Measurements from ENCODE around the gene KMO. TPM values are rescaled to one million over a fixed set of nuclear protein-coding genes. Genes with fewer than 3 reads are reported as not detected.

KMO gene
- total and polyA plus RNA-seq, 2 of the 13 experiments (the other 11 are each of a cell fraction or from before 2014, with no cell fraction given): 0.01 TPM; not detected in 1

DNA sequence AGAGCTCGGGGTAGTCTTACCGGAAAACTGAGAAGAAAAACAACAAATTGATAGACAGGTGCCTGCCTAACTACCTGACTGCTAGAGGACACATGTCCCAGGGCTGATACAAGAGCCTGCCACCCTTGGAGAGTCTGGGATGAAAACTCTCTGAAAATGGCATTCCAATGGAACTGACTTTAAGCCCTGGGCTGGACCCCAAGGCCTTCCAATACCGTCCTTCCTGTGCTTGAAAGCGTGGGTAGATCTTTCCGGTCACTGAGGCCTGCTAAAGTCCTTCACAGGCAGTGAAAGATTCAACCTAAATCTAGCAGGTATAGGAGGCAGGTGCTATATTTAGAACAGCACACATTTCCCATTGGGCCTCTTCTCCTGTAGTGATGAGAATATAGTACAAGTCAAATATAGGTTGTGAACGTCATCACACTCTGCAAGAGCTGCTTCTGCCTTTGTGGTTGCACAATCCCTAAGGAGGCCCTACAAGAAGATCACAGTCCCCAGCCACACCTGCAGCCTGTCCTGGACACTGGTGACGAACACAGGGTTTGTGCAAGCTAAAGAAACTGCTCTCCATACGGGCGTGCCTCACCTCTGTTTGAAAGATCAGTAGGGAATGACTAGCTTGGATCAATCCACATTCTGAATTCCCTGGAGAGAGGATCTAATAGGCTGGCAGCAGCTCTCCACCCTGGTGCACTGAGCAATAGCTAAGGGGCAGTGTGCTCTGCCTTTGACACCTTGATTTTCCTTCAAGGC lies 108.9 kb downstream of the KMO start (continued):
- TF ChIP-seq, protein P1, sequence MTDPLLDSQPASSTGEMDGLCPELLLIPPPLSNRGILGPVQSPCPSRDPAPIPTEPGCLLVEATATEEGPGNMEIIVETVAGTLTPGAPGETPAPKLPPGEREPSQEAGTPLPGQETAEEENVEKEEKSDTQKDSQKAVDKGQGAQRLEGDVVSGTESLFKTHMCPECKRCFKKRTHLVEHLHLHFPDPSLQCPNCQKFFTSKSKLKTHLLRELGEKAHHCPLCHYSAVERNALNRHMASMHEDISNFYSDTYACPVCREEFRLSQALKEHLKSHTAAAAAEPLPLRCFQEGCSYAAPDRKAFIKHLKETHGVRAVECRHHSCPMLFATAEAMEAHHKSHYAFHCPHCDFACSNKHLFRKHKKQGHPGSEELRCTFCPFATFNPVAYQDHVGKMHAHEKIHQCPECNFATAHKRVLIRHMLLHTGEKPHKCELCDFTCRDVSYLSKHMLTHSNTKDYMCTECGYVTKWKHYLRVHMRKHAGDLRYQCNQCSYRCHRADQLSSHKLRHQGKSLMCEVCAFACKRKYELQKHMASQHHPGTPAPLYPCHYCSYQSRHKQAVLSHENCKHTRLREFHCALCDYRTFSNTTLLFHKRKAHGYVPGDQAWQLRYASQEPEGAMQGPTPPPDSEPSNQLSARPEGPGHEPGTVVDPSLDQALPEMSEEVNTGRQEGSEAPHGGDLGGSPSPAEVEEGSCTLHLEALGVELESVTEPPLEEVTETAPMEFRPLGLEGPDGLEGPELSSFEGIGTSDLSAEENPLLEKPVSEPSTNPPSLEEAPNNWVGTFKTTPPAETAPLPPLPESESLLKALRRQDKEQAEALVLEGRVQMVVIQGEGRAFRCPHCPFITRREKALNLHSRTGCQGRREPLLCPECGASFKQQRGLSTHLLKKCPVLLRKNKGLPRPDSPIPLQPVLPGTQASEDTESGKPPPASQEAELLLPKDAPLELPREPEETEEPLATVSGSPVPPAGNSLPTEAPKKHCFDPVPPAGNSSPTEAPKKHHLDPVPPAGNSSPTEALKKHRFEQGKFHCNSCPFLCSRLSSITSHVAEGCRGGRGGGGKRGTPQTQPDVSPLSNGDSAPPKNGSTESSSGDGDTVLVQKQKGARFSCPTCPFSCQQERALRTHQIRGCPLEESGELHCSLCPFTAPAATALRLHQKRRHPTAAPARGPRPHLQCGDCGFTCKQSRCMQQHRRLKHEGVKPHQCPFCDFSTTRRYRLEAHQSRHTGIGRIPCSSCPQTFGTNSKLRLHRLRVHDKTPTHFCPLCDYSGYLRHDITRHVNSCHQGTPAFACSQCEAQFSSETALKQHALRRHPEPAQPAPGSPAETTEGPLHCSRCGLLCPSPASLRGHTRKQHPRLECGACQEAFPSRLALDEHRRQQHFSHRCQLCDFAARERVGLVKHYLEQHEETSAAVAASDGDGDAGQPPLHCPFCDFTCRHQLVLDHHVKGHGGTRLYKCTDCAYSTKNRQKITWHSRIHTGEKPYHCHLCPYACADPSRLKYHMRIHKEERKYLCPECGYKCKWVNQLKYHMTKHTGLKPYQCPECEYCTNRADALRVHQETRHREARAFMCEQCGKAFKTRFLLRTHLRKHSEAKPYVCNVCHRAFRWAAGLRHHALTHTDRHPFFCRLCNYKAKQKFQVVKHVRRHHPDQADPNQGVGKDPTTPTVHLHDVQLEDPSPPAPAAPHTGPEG (CRISPR knock-in tag; IDR thresholded peaks at IDR 0.05): no peak
- TF ChIP-seq ZNF816 (CRISPR knock-in tag; IDR thresholded peaks at IDR 0.05; ENCODE audit: borderline replicate concordance) (0 out of 2 replicates have a peak, but pooled peaks have one; percentile 33), NFKBIZ (CRISPR knock-in tag; IDR thresholded peaks at IDR 0.05) (0 out of 2 replicates have a peak, but pooled peaks have one; percentile 48), ZNF264 (CRISPR knock-in tag; IDR thresholded peaks at IDR 0.05) (0 out of 2 replicates have a peak, but pooled peaks have one; percentile 19), CHD4 (IDR thresholded peaks at IDR 0.05; ENCODE audit: borderline replicate concordance, low read length) (no peak), ZFY (CRISPR knock-in tag; IDR thresholded peaks at IDR 0.05) (peak; percentile 48; the same call in 1 of the 2 replicates), RARA (CRISPR knock-in tag; IDR thresholded peaks at IDR 0.05) (no peak), RARG (CRISPR knock-in tag; IDR thresholded peaks at IDR 0.05; ENCODE audit: low read depth) (no peak), HOXA9 (CRISPR knock-in tag; IDR thresholded peaks at IDR 0.05; ENCODE audit: borderline replicate concordance) (no peak), IRX3 (CRISPR knock-in tag; IDR thresholded peaks at IDR 0.05; ENCODE audit: borderline replicate concordance, low read depth) (no peak), ZNF350 (CRISPR knock-in tag; IDR thresholded peaks at IDR 0.05; ENCODE audit: borderline replicate concordance, low read depth) (peak; percentile 60; the same call in 1 of the 2 replicates), ETV5 (CRISPR knock-in tag; IDR thresholded peaks at IDR 0.05; ENCODE audit: borderline replicate concordance) (0 out of 2 replicates have a peak, but pooled peaks have one; percentile 6), ARNTL (CRISPR knock-in tag; IDR thresholded peaks at IDR 0.05) (0 out of 2 replicates have a peak, but pooled peaks have one; percentile 25), ZFP36L1 (CRISPR knock-in tag; IDR thresholded peaks at IDR 0.05) (no peak), MZF1 (CRISPR knock-in tag; IDR thresholded peaks at IDR 0.05; ENCODE audit: borderline replicate concordance) (no peak), ZNF891 (CRISPR knock-in tag; IDR thresholded peaks at IDR 0.05) (no peak), POLR2A (IDR thresholded peaks at IDR 0.05; ENCODE audit: insufficient read depth in 1 of 2, low read depth in 2 of 2, low read length in 2 of 2) (peak in 1 of 2 experiments; percentile 51; a peak in 1 of 4 replicates), PLRG1 (conservative IDR thresholded peaks at IDR 0.05) (no peak)
- TF ChIP-seq, protein P2, sequence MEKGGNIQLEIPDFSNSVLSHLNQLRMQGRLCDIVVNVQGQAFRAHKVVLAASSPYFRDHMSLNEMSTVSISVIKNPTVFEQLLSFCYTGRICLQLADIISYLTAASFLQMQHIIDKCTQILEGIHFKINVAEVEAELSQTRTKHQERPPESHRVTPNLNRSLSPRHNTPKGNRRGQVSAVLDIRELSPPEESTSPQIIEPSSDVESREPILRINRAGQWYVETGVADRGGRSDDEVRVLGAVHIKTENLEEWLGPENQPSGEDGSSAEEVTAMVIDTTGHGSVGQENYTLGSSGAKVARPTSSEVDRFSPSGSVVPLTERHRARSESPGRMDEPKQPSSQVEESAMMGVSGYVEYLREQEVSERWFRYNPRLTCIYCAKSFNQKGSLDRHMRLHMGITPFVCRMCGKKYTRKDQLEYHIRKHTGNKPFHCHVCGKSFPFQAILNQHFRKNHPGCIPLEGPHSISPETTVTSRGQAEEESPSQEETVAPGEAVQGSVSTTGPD (CRISPR knock-in tag; IDR thresholded peaks at IDR 0.05): no peak
- TF ChIP-seq, protein P3, sequence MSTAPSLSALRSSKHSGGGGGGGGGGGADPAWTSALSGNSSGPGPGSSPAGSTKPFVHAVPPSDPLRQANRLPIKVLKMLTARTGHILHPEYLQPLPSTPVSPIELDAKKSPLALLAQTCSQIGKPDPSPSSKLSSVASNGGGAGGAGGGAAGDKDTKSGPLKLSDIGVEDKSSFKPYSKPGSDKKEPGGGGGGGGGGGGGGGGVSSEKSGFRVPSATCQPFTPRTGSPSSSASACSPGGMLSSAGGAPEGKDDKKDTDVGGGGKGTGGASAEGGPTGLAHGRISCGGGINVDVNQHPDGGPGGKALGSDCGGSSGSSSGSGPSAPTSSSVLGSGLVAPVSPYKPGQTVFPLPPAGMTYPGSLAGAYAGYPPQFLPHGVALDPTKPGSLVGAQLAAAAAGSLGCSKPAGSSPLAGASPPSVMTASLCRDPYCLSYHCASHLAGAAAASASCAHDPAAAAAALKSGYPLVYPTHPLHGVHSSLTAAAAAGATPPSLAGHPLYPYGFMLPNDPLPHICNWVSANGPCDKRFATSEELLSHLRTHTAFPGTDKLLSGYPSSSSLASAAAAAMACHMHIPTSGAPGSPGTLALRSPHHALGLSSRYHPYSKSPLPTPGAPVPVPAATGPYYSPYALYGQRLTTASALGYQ (CRISPR knock-in tag; IDR thresholded peaks at IDR 0.05): no peak
- TF ChIP-seq, protein P4, sequence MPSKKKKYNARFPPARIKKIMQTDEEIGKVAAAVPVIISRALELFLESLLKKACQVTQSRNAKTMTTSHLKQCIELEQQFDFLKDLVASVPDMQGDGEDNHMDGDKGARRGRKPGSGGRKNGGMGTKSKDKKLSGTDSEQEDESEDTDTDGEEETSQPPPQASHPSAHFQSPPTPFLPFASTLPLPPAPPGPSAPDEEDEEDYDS (CRISPR knock-in tag; IDR thresholded peaks at IDR 0.05): peak; percentile 34; the same call in 1 of the 2 replicates

All from HepG2 (cell line).